ENCODE measurements around the gene CD47.

CD47 gene

GRCh38 chr3:108114423-108115065 is 23.7 kb upstream of the CD47 start:
- DNase-seq: no peak

GRCh38 chr3:108113975-108114374 is 23.1 kb upstream of the CD47 start:
- DNase-seq: no peak

GRCh38 chr3:108110934-108111333 is 20.1 kb upstream of the CD47 start:
- DNase-seq: no peak

- DNase-seq: no peak
These were observed 17.6 kb upstream of the CD47 start for GRCh38 chr3:108108416-108108815.

- DNase-seq: no peak
These were observed 15.6 kb upstream of the CD47 start for GRCh38 chr3:108106449-108106848.

GRCh38 chr3:108106031-108106430 is 15.2 kb upstream of the CD47 start:
- no peak for DNase-seq

GRCh38 chr3:108103886-108104797 is 13.3 kb upstream of the CD47 start:
- DNase-seq: no peak

GRCh38 chr3:108103040-108103751 is 12.4 kb upstream of the CD47 start:
- no peak for DNase-seq

GRCh38 chr3:108102420-108103039 is 11.7 kb upstream of the CD47 start:
- no peak for DNase-seq

- no peak for DNase-seq
These were observed 10.3 kb upstream of the CD47 start for GRCh38 chr3:108100906-108101660.

GRCh38 chr3:108099679-108100428 is 9.0 kb upstream of the CD47 start:
- DNase-seq: no peak

GRCh38 chr3:108099244-108099643 is 8.4 kb upstream of the CD47 start:
- no peak for DNase-seq

GRCh38 chr3:108098003-108098370 is 7.2 kb upstream of the CD47 start:
- no peak for DNase-seq

GRCh38 chr3:108097322-108098002 is 6.6 kb upstream of the CD47 start:
- no peak for DNase-seq

GRCh38 chr3:108096532-108097321 is 5.9 kb upstream of the CD47 start:
- no peak for DNase-seq

- no peak for DNase-seq
These were observed 2.8 kb upstream of the CD47 start for GRCh38 chr3:108093616-108094015.

GRCh38 chr3:108093021-108093420 is 2.2 kb upstream of the CD47 start:
- no peak for DNase-seq

GRCh38 chr3:108092501-108092900 is 1.7 kb upstream of the CD47 start:
- DNase-seq: no peak

- peak; percentile 50 for DNase-seq
These were observed 843 bp upstream of the CD47 start for GRCh38 chr3:108091498-108092250.
